UCSD-AML1 (cell line): Measurements from ENCODE around the gene EPB41L1.
A peak's percentile ranks its signal among the peaks of the same experiment; 100 is the strongest.

Experiments
- DNase-seq: peaks from one replicate; lab custom pipeline; 2025; ENCODE audit not compliant: unreplicated experiment; lab: John Stamatoyannopoulos, UW

Gene EPB41L1

GRCh38 chr20:36255445-36255844, 100.9 kb downstream of the EPB41L1 start:
- no peak for DNase-seq

- no peak for DNase-seq
These were observed 104.9 kb downstream of the EPB41L1 start for GRCh38 chr20:36259177-36260061.

GRCh38 chr20:36260316-36260715, 105.8 kb downstream of the EPB41L1 start:
- no peak for DNase-seq

DNA sequence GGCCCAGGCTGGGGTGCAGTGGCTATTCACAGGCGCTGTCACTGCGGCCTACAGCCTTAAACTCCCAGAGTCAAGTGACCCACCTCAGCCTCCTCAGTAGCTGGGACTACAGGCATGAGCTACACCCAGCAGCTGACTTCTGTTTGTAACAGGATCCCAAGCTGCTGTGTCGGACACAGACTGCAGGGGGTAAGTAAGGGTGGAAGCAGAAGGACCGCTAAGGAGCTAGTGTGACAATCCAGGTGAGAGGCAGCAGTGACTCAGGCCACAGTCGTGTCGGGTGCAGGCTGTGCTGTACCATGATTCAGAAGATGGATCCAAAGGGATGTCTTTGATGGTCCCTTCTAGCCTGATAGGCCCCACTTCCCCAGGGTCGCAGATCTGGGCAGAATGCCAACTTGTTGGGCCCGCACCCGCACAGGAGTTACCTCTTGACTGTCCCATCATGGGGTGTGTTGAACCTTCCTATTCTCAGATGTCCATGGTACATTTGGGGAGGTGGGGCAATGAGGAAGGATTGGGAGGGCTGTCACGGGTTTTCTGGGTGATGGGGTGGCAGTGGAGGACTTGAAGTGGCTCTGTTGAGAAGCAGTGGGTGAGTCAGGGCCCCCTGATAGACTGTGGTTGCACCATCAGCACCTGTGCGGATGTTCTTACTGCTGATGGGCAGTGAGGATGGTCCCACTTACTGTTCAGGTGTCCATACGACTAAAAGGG, 107.0 kb downstream of the EPB41L1 start:
- no peak for DNase-seq

DNA sequence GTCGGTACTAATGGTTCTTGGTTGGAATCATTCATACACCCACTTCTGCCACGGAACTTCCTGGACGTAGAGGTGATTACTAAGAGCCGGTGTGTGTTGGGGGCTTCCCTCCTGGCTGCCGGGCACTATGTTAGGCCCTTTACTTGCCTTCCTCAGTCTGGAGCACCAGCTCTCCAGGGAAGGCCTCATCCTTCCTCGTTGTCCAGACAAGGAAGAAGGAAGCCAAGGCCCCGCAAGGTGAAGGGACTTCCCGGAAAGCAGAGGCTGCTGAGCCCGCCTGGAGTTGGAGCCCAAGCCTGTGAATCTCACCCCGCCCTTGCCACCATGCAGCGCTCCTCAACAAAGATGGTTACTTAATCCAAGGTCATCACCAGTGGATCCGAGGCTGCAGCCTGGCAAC, 107.9 kb downstream of the EPB41L1 start:
- DNase-seq: no peak

DNA sequence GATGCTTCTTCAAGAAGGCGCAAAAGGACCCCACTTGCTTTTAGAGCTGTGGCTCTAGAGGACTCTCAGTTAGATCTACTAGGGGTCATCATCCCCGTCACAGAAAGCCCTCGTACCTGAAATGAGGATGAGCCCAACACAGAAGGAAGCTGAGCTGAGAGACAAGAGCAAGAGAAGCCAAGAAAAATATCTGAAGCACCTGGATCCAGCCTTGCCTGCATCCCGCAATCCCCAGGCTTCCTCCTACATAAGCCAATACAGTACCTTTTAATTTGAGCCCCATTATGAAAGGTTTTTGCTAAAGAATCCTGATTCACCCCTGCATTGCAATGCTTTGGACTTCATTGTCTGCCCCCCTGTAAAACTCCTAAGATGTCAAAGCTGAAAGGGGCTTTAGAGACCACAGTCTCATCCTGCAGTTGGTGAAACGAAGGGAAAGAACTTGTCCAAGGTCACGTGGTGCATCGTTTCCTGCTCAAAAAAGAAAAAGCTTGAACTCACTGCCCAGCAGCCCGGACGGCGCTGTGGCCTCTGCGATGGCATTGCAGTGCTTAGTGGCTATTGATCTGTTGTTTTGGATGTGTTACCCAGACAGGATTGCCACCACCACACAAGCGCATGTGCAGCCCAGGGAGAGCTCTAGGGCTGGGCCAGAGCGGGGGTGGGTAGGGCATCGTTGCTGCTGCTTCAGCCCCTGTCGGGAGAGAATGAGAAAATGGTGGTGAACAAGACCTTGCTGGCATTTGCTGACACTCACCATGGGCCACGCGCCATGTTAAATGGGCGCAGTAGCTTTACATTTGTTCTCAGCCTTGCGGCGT, 110.1 kb downstream of the EPB41L1 start:
- DNase-seq: no peak

DNA sequence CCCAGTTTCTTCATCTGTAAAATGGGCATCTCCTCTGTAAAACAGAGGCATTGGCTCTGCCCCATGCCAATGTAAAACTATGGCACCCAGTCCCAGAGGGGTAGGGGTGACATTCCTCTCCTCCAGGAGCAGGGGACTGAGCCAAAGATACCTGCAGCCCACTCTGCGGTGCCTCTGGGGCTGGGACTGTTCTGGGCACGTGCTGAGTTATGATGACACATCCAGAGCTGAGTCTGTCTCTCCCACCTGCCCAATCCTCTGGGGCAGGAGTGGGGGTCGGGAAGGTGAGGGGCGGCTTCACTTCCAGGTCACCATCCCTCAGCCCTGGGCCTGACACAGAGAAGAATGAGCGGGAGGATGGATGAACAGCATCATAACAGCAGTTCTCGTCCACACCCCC, 111.6 kb downstream of the EPB41L1 start:
- no peak for DNase-seq

GRCh38 chr20:36267605-36268381, 113.3 kb downstream of the EPB41L1 start:
- DNase-seq: no peak

GRCh38 chr20:36268440-36269342, 114.2 kb downstream of the EPB41L1 start:
- no peak for DNase-seq

GRCh38 chr20:36269507-36269906, 115.0 kb downstream of the EPB41L1 start:
- DNase-seq: no peak

DNA sequence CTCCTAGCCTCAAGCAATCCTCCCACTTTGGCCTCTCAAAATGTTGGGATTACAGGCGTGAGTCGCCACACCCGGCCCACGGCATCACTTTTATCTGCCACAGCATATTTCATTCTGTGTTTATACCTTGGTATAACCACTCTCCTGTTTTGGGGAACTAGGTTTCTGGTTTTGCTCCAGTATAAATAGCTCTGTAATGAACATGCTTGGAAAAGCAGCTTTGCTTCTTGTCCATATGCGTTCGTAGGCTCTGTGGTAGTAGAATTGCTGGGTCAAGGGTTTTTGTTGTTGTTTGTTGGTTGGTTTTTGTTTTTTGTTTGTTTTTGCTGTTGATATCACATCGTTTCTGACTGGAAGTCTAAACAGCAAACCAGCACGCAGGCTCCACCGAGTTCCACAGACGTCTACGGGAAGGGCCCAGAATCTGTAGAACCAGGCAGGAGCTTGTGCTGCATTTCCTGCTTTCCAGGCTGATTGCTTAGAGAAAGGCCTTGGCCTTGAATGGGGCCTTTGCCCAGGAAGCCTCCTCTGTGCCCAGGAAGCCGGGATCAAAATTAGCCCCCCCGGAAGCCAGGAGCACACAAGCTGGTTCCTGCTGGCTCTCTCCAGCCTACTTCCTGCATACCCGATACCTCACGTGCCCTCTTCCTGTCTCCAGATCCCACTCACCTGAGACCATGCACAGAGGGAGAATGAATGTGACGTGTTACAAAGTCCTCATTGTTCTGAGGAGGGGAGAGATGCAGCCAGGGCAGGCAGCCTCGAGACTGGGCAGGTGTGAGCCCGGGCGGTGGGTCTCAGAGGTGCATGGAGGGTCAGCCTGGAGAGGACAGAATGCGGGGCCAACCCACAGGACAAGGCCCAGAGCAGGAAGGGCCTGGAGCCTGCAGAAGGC, 116.5 kb downstream of the EPB41L1 start:
- peak; percentile 80 for DNase-seq

DNA sequence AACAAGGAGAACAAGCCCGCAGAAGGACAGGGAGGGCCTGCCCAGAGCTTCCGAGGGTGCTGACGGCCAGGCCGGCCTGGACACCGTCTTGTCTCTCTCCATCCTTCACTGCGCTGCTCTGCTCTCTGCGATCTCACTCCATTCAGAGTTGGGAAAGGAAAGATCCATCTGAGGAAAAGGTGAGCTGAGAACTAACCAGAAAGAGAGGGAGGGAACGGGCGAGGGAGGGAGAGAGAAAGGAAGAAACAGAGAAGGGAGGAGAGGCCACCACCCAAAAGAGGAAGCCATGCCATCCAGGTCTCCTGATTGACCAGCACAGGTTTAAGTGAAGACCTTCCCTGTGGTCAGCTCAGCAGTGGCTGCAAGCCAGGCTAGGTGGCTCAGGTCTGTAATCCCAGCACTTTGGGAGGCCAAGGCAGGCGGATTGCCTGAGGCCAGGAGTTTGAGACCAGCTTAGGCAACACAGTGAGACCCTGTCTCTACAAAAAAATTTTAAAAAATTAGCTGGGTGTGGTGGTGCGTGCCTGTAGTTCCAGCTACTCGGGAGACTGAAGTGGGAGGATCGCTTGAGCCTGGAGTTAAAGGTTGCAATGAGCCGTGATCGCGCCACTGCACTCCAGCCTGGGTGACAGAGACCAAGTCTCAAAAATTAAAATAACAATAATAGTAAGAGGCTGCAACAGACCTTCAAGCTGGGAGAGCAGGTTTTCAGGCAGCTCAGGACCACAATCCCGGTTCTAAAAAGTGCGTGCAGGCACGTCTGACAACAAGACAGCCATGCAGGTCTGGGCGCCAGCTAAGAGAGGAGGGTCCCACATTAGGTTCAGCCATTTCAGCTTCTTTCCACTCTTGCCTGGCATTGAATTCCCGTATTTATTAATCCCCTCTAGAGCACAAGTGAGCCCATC, 117.4 kb downstream of the EPB41L1 start:
- no peak for DNase-seq

- no peak for DNase-seq
These were observed 118.1 kb downstream of the EPB41L1 start for GRCh38 chr20:36272547-36273220.

GRCh38 chr20:36273414-36274180, 119.1 kb downstream of the EPB41L1 start:
- no peak for DNase-seq

- DNase-seq: no peak
These were observed 119.8 kb downstream of the EPB41L1 start for GRCh38 chr20:36274181-36274841.

DNA sequence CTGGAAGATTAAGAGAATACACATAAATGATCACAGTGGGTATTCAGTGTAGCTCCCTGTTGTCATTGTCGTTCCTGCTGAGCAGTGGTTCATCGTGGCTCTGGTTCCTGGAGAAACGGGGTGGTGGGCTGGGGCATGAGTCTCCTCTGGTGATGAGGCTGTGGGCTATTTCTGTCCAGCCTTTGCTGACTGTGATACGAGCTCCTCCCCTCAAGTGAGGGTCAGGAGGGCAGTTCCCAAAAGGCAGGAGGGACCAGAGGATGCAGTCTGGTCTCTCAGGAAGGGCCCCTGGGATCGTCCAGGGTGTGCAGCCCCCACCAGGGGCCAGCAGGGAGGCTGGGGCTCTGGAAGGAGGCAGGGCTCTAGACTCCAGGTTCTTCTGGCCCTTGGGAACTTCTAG, 120.5 kb downstream of the EPB41L1 start:
- no peak for DNase-seq
